Epithelial cell of prostate (primary cell): Measurements from ENCODE around the gene AATK.
"Not testable (repeated sequence)": the region's sequence is repeated elsewhere in the genome, so short reads cannot be mapped to it uniquely, and the experiment has no call there.

Experiments used
- DNase-seq: peaks from one replicate; pipeline ENCODE4 v3.0.0-alpha.2; 2011; ENCODE audit warnings: low read depth, low spot score
- H3K27ac ChIP-seq: fragments of 450-650 bp; 2 replicates; pipeline ENCODE4 v1.5.1; 2017; ENCODE audit warnings: mild to moderate bottlenecking

AATK gene

GRCh38 chr17:81150377-81151077 lies 15.5 kb downstream of the AATK start:
- no peak for DNase-seq
- H3K27ac ChIP-seq, result no peak overlapping the region

- no peak overlapping the region for H3K27ac ChIP-seq
- no peak for DNase-seq
These were observed 17.0 kb downstream of the AATK start for GRCh38 chr17:81148986-81149533.

- no peak overlapping the region for H3K27ac ChIP-seq
- no peak for DNase-seq
These were observed 17.4 kb downstream of the AATK start for GRCh38 chr17:81148571-81148970.

GRCh38 chr17:81147701-81148100 lies 18.3 kb downstream of the AATK start:
- DNase-seq, result no peak
- no peak overlapping the region for H3K27ac ChIP-seq

DNA sequence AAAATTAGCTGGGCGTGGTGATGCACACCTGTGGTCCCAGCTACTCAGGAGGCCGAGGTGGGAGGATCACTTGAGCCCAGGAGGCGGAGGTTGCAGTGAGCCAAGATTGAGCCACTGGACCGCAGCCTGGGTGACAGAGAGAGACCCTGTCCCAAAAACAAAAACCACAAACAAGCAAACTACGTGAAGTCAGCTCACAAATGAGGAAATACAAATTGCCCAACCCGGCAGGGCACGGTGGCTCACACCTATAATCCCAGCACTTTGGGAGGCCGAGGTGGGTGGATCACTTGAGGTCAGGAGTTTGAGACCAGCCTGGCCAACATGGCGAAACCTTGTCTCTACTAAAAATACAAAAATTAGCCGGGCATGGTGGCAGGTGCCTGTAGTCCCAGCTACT lies 19.8 kb downstream of the AATK start:
- DNase-seq, H3K27ac ChIP-seq: not testable (repeated sequence)

- DNase-seq, result no peak
- no peak overlapping the region for H3K27ac ChIP-seq
These were observed 21.6 kb downstream of the AATK start for GRCh38 chr17:81144423-81144781.

GRCh38 chr17:81143717-81144422 lies 22.2 kb downstream of the AATK start:
- no peak for DNase-seq
- H3K27ac ChIP-seq, result no peak overlapping the region

DNA sequence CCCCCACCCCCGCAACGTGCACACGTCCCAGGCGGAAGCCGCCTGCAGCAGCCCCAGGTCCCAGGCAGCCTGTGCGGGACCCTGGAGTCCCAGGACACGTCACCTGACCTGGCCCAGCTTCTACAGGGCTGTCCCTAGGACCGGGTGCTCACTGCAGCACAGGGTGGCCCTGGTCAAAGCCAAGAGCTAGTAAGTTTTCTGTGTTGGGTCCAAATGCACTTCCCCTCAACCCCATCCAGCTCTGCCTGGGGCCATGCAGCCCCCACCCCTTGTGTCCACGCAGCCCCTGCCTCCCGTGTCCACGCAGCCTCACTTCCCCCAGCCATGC lies 22.9 kb downstream of the AATK start:
- no peak for DNase-seq
- no peak overlapping the region for H3K27ac ChIP-seq

DNA sequence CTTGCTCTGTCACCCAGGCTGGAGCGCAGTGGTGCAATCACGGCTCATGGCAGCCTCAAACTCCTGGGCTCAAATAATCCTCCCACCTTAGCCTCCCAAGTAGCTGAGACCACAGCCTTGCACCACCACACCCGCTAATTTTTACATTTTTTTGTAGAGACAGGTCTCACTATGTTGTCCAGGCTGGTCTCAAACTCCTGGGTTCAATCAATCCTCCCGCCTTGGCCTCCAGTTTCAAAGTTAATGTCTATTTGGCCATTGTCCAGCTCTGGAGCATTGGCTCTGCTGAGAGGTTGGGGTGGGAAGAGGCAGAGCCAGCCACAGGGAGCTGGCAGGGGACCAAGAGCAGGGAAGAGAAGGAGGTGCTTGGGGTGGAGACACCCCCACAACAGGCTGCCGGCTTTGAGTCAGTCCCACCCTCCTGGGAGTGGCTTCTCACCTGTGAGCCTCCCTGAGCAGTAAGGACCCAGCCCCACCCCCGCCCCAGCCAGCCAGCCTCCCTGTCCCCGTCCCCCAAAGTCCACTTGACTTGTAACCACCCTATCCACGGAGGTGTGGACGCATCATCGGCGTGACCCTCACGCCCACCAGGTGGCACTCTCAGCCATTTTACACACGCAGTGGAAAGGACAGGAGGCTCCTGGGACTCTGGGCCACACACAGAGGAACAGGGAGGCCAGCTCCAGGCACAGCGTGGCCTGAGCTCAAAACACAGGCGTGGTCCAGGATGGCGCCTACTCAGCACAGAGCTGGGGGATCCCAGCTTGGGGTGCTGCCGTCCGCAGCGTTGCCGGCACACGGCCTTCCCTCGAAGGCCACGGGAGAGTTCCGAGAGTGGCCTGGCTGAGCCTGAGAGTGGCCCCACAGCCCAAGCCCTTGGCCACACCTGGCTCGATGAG lies 23.5 kb downstream of the AATK start:
- no peak overlapping the region for H3K27ac ChIP-seq
- DNase-seq, result no peak

DNA sequence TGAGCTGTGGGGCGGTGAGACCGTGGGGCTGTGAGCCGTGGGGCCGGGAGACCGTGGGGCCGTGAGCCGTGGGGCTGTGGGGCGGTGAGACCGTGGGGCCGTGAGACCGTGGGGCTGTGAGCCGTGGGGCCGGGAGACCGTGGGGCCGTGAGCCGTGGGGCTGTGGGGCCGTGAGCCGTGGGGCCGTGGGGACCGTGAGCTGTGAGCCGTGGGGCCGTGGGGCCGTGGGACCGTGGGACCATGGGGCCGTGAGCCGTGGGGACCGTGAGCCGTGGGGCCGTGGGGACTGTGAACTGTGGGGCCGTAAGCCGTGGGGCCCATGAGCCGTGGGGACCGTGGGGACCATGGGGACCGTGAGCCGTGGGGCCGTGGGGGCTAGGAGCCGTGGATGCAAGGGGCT lies 25.3 kb downstream of the AATK start:
- H3K27ac ChIP-seq, result no peak overlapping the region
- no peak for DNase-seq

DNA sequence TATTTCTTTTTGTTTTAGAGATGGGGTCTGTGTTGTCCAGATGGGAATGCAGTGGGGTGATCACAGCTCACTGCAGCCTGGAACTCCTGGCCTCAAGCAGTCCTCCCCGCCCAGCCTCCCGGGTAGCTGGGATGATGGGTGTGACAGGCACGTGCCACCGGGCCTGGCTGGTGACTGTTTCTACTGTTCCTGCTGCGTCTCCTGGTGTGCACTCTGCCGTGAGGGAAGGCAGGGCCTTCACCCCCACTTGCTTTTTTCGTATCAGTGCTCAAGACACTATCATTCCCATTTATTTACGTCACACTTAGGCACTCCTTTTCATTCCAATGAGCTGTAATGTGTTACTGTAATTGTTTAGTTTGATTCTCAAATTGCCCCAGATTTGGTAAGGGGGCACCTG lies 26.0 kb downstream of the AATK start:
- no peak overlapping the region for H3K27ac ChIP-seq
- no peak for DNase-seq

- H3K27ac ChIP-seq, result no peak overlapping the region
- DNase-seq, result no peak
These were observed 26.6 kb downstream of the AATK start for GRCh38 chr17:81139428-81139827.

GRCh38 chr17:81138500-81138899 lies 27.5 kb downstream of the AATK start:
- no peak overlapping the region for H3K27ac ChIP-seq
- DNase-seq, result no peak

GRCh38 chr17:81138083-81138482 lies 27.9 kb downstream of the AATK start:
- DNase-seq, result no peak
- H3K27ac ChIP-seq, result no peak overlapping the region

GRCh38 chr17:81137248-81137647 lies 28.8 kb downstream of the AATK start:
- no peak for DNase-seq
- no peak overlapping the region for H3K27ac ChIP-seq

DNA sequence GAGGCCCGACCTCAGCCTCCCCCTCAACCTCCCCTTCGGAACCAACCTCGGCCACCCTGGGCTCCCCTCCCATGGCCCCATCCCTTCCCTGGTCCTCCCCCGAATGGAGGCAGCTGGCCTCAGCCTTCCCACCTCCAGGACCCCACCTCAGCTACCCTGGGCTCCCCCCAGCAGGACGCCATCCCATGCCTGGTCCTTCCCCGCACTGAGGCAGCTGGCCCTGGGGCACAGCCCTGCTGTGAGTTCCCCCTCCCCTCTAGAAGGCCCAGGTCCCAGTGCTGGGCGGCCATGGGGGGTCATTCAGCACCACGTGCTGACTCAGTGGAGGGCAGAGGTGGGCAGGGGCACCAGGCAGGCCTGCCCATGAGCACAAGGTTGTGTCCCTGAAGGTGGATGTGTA lies 29.7 kb downstream of the AATK start:
- no peak overlapping the region for H3K27ac ChIP-seq
- DNase-seq, result no peak

DNA sequence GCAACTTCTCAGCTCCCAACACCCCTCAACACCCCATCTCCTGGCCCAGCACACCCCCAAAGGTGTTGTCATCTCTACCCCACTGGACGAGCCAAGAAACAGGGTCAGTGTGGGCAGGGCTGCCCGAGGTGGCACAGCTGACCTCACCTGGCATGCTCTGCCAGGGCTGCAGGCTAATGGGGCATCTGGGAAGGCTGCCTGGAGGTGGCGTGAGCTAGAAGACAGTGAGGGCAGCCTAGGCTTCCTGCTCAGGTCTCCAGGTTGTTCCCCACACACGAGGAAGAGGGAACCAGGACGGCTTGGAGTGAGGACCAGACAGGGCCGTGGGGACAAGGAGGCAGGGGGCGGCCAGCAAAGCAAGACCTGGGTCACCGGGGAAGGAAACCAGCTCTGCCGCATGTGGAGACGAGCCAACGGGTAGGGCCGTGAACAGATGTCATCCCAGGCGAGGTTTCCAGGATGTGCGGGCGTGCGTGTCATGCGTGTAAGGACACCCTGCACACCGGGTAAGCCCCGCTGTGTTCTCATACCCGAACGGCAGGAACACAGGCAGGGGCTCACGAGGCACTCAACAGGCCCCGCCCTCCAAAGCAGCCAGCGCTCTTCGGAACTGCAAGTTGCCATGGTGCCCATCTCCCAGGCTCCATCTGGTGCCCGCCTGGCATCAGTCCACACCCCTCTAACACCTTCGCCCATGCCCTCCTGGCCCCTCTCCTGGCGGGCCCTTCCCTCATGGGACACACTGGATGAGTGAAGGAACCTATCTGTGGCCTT lies 30.3 kb downstream of the AATK start:
- no peak for DNase-seq

DNA sequence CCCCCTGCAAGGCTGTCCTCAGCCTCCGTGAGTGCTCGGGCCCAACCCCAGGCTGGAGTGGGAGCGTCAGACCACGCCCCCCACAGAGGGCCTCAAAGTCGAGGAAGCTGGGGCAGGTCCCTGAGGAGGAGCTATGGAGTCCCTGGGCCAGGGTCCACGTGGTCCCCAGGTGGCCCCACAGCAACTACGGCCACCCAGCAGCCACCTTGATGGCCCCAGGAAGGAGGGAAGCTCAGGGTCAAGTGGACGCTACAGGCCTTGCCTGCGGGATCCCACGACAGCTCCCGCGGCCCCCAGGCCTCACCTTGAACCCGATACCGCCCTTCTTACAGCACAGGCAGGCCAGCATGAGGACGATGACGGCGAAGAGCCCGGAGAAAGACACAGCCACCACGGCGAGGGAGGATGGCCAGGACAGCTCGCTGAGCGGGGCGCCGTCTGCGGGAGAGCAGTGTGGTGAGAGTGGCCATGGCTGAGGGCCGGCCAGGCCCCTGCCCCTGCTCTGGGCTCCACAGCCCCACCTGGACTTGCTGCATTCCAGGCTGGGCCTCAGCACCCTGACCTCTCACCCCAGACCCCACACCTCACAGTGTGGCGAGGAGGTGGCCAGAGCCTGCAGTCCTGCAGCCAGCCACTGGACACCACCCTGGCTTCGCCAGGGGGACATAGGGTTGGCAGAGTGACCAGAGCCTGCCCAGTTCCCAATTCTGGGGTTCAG lies 31.8 kb downstream of the AATK start:
- H3K27ac ChIP-seq, result no peak overlapping the region
- DNase-seq, result no peak

More for the DNA sequence above, 30.3 kb downstream of the AATK start:
- H3K27ac ChIP-seq, result no peak overlapping the region
